Transverse colon (tissue), 4 donors: ENCODE results near the gene LRP1B. TPM values are rescaled to one million over a fixed set of nuclear protein-coding genes. Genes with fewer than 3 reads are reported as not detected.

Experiments
- DNase-seq: peaks from one replicate; pipeline ENCODE4 v3.0.0-alpha.2; 2019
- H3K27ac ChIP-seq, 4 donors: fragments of 200-600 bp; sonication (generic); 2 replicates each; pipeline ENCODE4 v1.5.1; 2016 to 2018; ENCODE audit warnings: inconsistent platforms in 4 of 4
- H3K27me3 ChIP-seq: fragments of 200-600 bp; sonication (generic); 2 replicates; pipeline ENCODE4 v1.5.1; 2017; ENCODE audit warnings: inconsistent platforms
- H3K36me3 ChIP-seq, 4 donors: fragments of 200-600 bp; sonication (generic); 2 replicates each; pipeline ENCODE4 v1.5.1; 2017 to 2019; ENCODE audit warnings: inconsistent platforms in 4 of 4
- H3K4me1 ChIP-seq, 4 donors: fragments of 200-600 bp; sonication (generic); 2 replicates each; pipeline ENCODE4 v1.5.1; 2017 to 2020; ENCODE audit warnings: inconsistent platforms in 4 of 4
- H3K4me3 ChIP-seq, 4 donors: fragments of 200-600 bp; sonication (generic); 1 replicate in 1 of 4; 2 replicates in 3 of 4; pipeline versions ENCODE4 v1.5.1 to v1.6.1; 2017 to 2019; ENCODE audit warnings: inconsistent platforms in 4 of 4
- H3K9me3 ChIP-seq, 2 donors: fragments of 200-600 bp; sonication (generic); 2 replicates each; pipeline ENCODE4 v1.5.1; 2017 to 2019; ENCODE audit warnings: inconsistent platforms in 2 of 2
- EP300 ChIP-seq: sonication (generic); formaldehyde crosslinking; IDR thresholded peaks from one replicate; pipeline ENCODE4 v1.6.1; 2017; ENCODE audit warnings: antibody characterized with exemption, low read depth
- POLR2A ChIP-seq: fragments of 450-650 bp; IDR thresholded peaks from one replicate; pipeline ENCODE4 v1.6.1; 2016; ENCODE audit warnings: antibody characterized with exemption, mild to moderate bottlenecking, moderate library complexity
- POLR2AphosphoS5 ChIP-seq, 3 donors: sonication (generic); formaldehyde crosslinking; IDR thresholded peaks; one replicate each; pipeline ENCODE4 v1.6.1; 2016; ENCODE audit warnings: antibody characterized with exemption in 3 of 3
- WGBS, 2 donors: methylation state at CpG; one replicate each; pipeline ENCODE4 v1.1.5; 2018; ENCODE audit warnings: low coverage in 1 of 2; 5-methylcytosine and 5-hydroxymethylcytosine counted together
- in situ Hi-C, 4 donors: fragments of 200-750 bp; cut with MboI; loops; one replicate each; pipeline versions ENCODE4 v1.15.0 to v1.15.1; 2017; ENCODE audit warnings: low sequenced_read_pairs in 3 of 4, low pct_ligation_motif_present in 1 of 4, low pct_unique_long_range_greater_than_20kb in 1 of 4
- intact Hi-C: fragments of 100-400 bp; cut with DNase I; formaldehyde crosslinking; loops from one replicate; pipeline ENCODE4 v1.15.1; 2023; ENCODE audit warnings: low total_unique reads
- total RNA-seq, 4 donors: library from RNA; depleted of rRNA; stranded (reverse); fragments of >200 nt; gene quantifications; one replicate each; pipeline ENCODE4 v1.1.0, GENCODE V29; 2016
- TF ChIP-seq, protein P1 (sequence below), 5 experiments: fragments of 200-600 bp in 3 of 5; fragments of 450-650 bp in 2 of 5; sonication (generic) in 3 of 5; IDR thresholded peaks; 1 replicate in 2 of 5; 2 replicates in 3 of 5; pipeline ENCODE4 v1.5.1; 2016 to 2017; ENCODE audit warnings: antibody characterized with exemption in 5 of 5, inconsistent platforms in 3 of 5, mild to moderate bottlenecking in 2 of 5, moderate library complexity in 1 of 5

The LRP1B gene
- total RNA-seq, 4 donors from 2014 or later: 0.48 to 5.4 (median 0.82) TPM; not detected in 1

GRCh38 chr2:140943867-140944266, 1186.9 kb downstream of the LRP1B start:
- in situ Hi-C loops: no loop called here

GRCh38 chr2:140942284-140942683, 1188.5 kb downstream of the LRP1B start:
- H3K27me3 ChIP-seq: no peaks in the 10 kb centered on the region
- 61 to 77% methylated on average over 2 of the region's 2 CpGs for WGBS, 2 donors
- H3K4me3 ChIP-seq: no peak overlapping the region
- no peaks in the 10 kb centered on the region for H3K9me3 ChIP-seq
- no peaks in the 10 kb centered on the region for H3K36me3 ChIP-seq
- H3K4me1 ChIP-seq: no peaks in the 10 kb centered on the region
- no peak for DNase-seq
- intact Hi-C loops (no loop called here), in situ Hi-C loops (no loop called here)
- TF ChIP-seq, protein P1, sequence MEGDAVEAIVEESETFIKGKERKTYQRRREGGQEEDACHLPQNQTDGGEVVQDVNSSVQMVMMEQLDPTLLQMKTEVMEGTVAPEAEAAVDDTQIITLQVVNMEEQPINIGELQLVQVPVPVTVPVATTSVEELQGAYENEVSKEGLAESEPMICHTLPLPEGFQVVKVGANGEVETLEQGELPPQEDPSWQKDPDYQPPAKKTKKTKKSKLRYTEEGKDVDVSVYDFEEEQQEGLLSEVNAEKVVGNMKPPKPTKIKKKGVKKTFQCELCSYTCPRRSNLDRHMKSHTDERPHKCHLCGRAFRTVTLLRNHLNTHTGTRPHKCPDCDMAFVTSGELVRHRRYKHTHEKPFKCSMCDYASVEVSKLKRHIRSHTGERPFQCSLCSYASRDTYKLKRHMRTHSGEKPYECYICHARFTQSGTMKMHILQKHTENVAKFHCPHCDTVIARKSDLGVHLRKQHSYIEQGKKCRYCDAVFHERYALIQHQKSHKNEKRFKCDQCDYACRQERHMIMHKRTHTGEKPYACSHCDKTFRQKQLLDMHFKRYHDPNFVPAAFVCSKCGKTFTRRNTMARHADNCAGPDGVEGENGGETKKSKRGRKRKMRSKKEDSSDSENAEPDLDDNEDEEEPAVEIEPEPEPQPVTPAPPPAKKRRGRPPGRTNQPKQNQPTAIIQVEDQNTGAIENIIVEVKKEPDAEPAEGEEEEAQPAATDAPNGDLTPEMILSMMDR (IDR thresholded peaks at IDR 0.05): no peak
- no peak for TF ChIP-seq POLR2A
- TF ChIP-seq EP300: no peak
- no peak for TF ChIP-seq POLR2AphosphoS5 (IDR thresholded peaks at IDR 0.05)
- H3K27ac ChIP-seq: no peak overlapping the region

More at GRCh38 chr2:140943867-140944266, 1186.9 kb downstream of the LRP1B start:
- Histone ChIP-seq H3K36me3 (no peaks in the 10 kb centered on the region), H3K4me3 (no peak overlapping the region), H3K27me3 (no peaks in the 10 kb centered on the region), H3K27ac (no peak overlapping the region), H3K4me1 (no peaks in the 10 kb centered on the region), H3K9me3 (no peaks in the 10 kb centered on the region)
- intact Hi-C loops: no loop called here
- no peak for DNase-seq
- TF ChIP-seq EP300: no peak
- TF ChIP-seq POLR2AphosphoS5 (IDR thresholded peaks at IDR 0.05): no peak
- TF ChIP-seq, protein P1 (IDR thresholded peaks at IDR 0.05): no peak
- no peak for TF ChIP-seq POLR2A

- in situ Hi-C loops: no loop called here
- H3K4me1 ChIP-seq: no peaks in the 10 kb centered on the region
- H3K4me3 ChIP-seq: no peak overlapping the region
- no peak overlapping the region for H3K27ac ChIP-seq
- WGBS, 2 donors: 64 to 71% methylated on average over 5 of the region's 5 CpGs
- H3K27me3 ChIP-seq: no peaks in the 10 kb centered on the region
- DNase-seq: no peak
- no peak for TF ChIP-seq POLR2AphosphoS5 (IDR thresholded peaks at IDR 0.05)
- TF ChIP-seq, protein P1 (IDR thresholded peaks at IDR 0.05): no peak
- no peak for TF ChIP-seq POLR2A
- TF ChIP-seq EP300: no peak
- H3K9me3 ChIP-seq: no peaks in the 10 kb centered on the region
- intact Hi-C loops: no loop called here
- no peaks in the 10 kb centered on the region for H3K36me3 ChIP-seq
Measured at GRCh38 chr2:140929849-140930248, 1201.0 kb downstream of the LRP1B start.

DNA sequence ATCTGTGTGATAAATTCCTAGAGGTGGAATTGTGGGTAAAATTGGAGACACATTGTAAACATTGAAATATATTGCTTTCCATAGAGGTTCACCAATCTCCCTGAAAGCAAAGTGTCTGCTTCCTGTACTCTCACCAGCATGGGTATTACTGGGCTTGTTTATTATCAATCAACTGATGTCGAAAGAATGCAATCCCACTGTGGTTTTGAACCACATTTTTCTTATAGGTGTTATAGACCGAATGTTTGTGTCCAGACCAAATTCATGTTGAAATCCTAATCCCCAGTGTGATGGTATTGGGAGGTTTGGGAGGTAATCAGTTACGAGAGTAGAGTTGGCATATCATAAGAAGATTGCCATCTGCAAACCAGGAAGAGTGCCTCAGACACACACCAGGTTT, 1212.4 kb downstream of the LRP1B start:
- intact Hi-C loops: no loop called here
- no peaks in the 10 kb centered on the region for H3K4me1 ChIP-seq
- no peaks in the 10 kb centered on the region for H3K9me3 ChIP-seq
- no peak overlapping the region for H3K27ac ChIP-seq
- no peak for DNase-seq
- 76 to 81% methylated on average over 3 of the region's 3 CpGs for WGBS, 2 donors
- in situ Hi-C loops: no loop called here
- H3K27me3 ChIP-seq: no peaks in the 10 kb centered on the region
- H3K4me3 ChIP-seq: no peak overlapping the region
- TF ChIP-seq POLR2A (no peak), EP300 (no peak), POLR2AphosphoS5 (IDR thresholded peaks at IDR 0.05) (no peak)
- TF ChIP-seq, protein P1 (IDR thresholded peaks at IDR 0.05): no peak
- H3K36me3 ChIP-seq: no peaks in the 10 kb centered on the region
